22Rv1 (cell line): Measurements from ENCODE around the gene PPDPF.

Experiments
- CTCF ChIP-seq: fragments of 450-650 bp; IDR thresholded peaks from 2 replicates; pipeline ENCODE4 v1.5.1; 2017; ENCODE audit warnings: mild to moderate bottlenecking
- ZFX ChIP-seq: fragments of 450-650 bp; IDR thresholded peaks from 2 replicates; pipeline ENCODE4 v1.6.1; 2017; ENCODE audit warnings: antibody characterized with exemption, borderline replicate concordance

GRCh38 chr20:63530788-63531160, 10.2 kb downstream of the PPDPF start:
- TF ChIP-seq CTCF (no peak), ZFX (no peak)
